HG03159 (cell line): ENCODE data around the gene LRRC26.
A peak's percentile ranks its signal among the peaks of the same experiment; 100 is the strongest.

Source experiments
- ATAC-seq: cut with Tn5 transposase; IDR thresholded peaks from one replicate; pipeline ENCODE4 v1.9.1; 2021; ENCODE audit warnings: mild to moderate bottlenecking, moderate library complexity; ENCODE audit not compliant: unreplicated experiment

LRRC26 gene

DNA sequence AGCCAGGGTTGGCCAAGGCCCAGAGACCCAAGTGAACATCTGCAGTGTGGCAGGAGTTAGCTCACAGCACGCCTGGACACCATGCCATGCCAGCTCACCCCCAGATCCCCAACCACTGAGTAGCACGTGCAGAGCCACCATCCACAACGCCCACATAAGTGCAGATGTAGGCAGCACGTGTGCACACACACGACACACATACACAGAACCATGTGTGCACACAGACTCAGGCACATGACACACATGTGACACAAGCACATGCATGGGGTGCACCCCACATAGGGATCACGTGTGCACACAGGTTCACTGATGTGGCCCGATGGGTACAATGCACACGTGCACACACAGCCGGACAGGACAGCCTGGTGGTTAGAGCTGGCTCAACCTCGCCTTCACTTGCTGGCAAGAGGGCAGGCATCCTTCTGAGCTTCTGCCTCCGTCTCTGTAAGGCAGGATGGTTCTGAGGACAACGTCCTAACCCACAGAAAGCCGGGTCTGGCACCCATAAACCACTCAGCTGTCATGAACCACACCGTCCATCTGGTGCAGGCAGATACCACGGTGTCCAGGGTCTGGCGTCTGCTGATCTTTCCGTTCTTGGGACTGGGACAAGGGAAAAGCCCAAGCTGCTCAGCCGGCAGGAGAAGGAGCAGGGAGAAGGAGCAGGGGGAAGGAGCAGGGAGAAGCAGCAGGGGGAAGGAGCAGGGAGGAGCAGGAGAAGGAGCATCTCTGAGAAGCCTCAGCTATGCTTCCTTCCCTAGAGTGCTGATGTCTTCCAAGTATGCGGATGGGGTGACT lies 12.0 kb downstream of the LRRC26 start:
- no peak for ATAC-seq

DNA sequence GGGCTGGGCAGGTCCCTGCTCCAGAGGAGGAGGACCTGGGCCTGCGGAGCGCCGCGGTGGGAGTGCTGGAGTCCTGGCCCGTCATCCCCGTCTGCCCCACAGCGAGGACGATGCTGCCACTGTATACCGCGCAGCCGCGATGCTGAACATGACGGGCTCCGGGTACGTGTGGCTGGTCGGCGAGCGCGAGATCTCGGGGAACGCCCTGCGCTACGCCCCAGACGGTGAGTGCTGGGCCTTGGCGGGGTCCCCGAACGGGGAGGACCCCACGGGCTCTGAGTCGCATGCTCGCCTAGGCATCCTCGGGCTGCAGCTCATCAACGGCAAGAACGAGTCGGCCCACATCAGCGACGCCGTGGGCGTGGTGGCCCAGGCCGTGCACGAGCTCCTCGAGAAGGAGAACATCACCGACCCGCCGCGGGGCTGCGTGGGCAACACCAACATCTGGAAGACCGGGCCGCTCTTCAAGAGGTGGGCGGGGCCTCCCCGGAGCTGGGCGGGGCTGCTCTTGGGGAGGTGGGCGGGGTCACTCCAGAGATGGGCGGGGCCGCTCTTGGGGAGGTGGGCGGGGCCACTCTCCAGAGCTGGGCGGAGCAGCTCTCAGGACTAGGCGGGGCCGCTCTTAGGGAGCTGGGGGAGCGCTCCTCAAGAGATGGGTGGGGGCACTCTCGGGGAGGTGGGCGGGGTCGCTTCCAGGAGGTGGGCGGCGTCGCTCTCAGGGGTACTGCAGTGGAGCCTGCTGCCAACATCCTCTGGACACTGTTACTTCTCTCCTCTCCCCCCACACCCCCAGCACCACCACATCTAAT lies 13.1 kb downstream of the LRRC26 start:
- ATAC-seq, result no peak

- no peak for ATAC-seq
Observed at GRCh38 chr9:137152844-137153405, 16.9 kb downstream of the LRRC26 start.

- ATAC-seq, result peak; percentile 48
Observed at GRCh38 chr9:137150617-137151457, 19.0 kb downstream of the LRRC26 start.

- ATAC-seq, result peak; percentile 24
Observed at GRCh38 chr9:137149942-137150616, 19.8 kb downstream of the LRRC26 start.

GRCh38 chr9:137149363-137149762 lies 20.5 kb downstream of the LRRC26 start:
- ATAC-seq, result no peak

DNA sequence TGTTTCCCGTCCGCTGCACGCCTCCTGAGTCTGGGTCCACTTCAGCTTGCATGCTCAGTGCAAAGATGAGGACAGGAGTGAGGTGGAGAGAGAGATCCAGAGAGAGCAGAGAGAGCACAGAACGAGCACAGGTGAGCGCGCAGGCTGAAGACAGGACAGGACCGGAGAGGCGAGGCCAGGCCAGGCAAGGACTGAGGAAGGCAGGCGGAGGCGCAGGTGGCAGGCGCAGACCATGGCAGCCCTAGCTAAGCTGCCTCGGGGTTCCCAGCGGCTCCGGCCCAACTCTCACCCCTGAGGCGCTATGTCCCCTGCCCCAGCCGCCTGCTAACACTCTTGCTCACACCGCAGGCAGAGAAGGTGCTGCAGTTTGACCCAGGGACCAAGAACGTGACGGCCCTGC lies 21.2 kb downstream of the LRRC26 start:
- ATAC-seq, result no peak

DNA sequence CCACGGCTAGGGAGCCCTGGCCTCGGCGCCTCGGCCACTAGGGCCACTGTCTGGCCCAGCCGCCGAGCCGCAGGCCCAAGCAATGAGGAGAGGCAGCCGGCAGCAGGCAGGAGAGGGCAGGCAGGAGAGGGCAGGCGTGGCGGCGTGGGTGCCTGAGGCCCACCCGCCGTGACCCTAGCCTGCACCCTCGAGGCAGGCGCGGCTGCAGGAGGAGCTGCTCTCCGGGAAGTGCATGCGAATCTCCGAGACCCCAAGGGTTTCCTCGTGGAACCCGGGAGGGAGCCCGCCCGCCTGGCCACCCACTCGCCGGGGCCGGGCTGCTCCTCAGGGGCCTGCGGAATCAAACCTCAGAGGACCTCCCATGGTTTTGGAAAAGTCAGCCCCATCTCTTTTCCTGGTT lies 21.6 kb downstream of the LRRC26 start:
- no peak for ATAC-seq

DNA sequence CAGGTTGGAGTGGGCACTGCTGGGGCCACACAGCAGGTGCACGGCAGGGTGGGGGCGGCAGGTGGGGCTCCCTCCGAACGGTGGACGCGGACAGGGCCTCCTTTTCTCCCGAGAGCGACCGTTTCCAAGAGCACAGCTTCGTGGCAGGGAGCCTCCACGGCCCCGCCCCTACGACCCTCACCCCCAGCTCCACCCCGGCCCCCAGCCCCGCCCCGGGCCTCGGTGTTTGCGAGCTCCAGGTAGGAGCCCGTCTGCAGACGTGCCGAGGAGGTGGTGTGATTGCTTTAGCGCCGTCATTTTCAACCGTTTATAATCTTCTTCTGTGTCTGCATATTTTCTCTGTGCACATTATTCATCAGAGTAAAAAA lies 22.1 kb downstream of the LRRC26 start:
- no peak for ATAC-seq

GRCh38 chr9:137147091-137147792 lies 22.6 kb downstream of the LRRC26 start:
- ATAC-seq, result no peak

- ATAC-seq, result no peak
Observed at GRCh38 chr9:137146527-137146918, 23.3 kb downstream of the LRRC26 start.

- no peak for ATAC-seq
Observed at GRCh38 chr9:137145731-137146526, 23.9 kb downstream of the LRRC26 start.

DNA sequence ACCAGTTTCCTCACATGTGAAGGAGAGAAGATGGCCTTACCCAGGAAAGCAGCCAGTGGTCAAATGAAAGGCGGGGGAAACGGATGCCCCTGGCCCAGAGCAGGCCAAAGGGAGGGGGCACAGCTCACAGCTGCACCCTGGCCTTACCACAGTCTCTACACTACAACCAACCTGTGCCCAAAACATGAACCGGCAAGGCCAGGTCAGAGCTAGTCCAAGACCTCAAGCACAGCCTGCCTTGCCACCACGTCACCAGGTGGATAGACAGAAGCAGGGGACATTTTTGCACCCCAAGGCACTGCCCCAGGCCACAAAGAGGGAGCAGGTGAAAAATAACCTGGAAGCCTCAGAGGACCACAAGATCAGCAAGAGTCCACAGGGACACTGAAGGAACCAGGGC lies 26.4 kb downstream of the LRRC26 start:
- ATAC-seq, result no peak

GRCh38 chr9:137141976-137142936 lies 27.6 kb downstream of the LRRC26 start:
- ATAC-seq, result no peak

- no peak for ATAC-seq
Observed at GRCh38 chr9:137141050-137141810, 28.6 kb downstream of the LRRC26 start.

- ATAC-seq, result no peak
Observed at GRCh38 chr9:137140151-137141012, 29.5 kb downstream of the LRRC26 start.
